GM12878 (cell line): ENCODE data around the gene GSTM2. TPM values are rescaled to one million over a fixed set of nuclear protein-coding genes. Genes with fewer than 3 reads are reported as not detected.

Experiments used
- BACH1 ChIP-seq: fragments of 450-650 bp; IDR thresholded peaks from 2 replicates; pipeline ENCODE4 v1.6.1; 2017; ENCODE audit warnings: mild to moderate bottlenecking, borderline replicate concordance
- BCL3 ChIP-seq: IDR thresholded peaks from 2 replicates; pipeline ENCODE4 v1.6.1; 2011; ENCODE audit warnings: borderline replicate concordance, low read depth, mild to moderate bottlenecking, moderate library complexity, low read length; ENCODE audit not compliant: insufficient read depth, poor library complexity, severe bottlenecking
- BHLHE40 ChIP-seq, 2 experiments: fragments of 450-650 bp in 1 of 2; IDR thresholded peaks; 2 replicates each; pipeline ENCODE4 v1.6.1; 2011 to 2017; ENCODE audit warnings: low read depth in 2 of 2, borderline replicate concordance in 1 of 2, improper control_type of control experiment in 1 of 2, low read length in 1 of 2, mild to moderate bottlenecking in 1 of 2
- DPF2 ChIP-seq: fragments of 450-650 bp; IDR thresholded peaks from 2 replicates; pipeline ENCODE4 v1.6.1; 2017; ENCODE audit warnings: mild to moderate bottlenecking
- ESRRA ChIP-seq: IDR thresholded peaks from 2 replicates; pipeline ENCODE4 v1.6.1; 2012; ENCODE audit warnings: mild to moderate bottlenecking, low read length, improper control_type of control experiment
- GABPA ChIP-seq: IDR thresholded peaks from 2 replicates; pipeline ENCODE4 v1.6.1; 2014; ENCODE audit warnings: antibody characterized with exemption, low read depth, mild to moderate bottlenecking, inconsistent platforms
- GATAD2B ChIP-seq: fragments of 450-650 bp; conservative IDR thresholded peaks from 2 replicates; pipeline ENCODE4 v1.6.1; 2017; ENCODE audit warnings: low read depth, mild to moderate bottlenecking, moderate library complexity
- HDGF ChIP-seq: fragments of 450-650 bp; IDR thresholded peaks from 2 replicates; pipeline ENCODE4 v1.6.1; 2016; ENCODE audit warnings: antibody characterized with exemption
- MXI1 ChIP-seq: fragments of 150-350 bp; IDR thresholded peaks from 2 replicates; pipeline ENCODE4 v1.6.1; 2011; ENCODE audit warnings: low read depth, mild to moderate bottlenecking, inconsistent platforms, low read length, improper control_type of control experiment
- MYC ChIP-seq: IDR thresholded peaks from 2 replicates; pipeline ENCODE4 v1.6.1; 2011; ENCODE audit warnings: mild to moderate bottlenecking, low read length, moderate library complexity, inconsistent platforms; ENCODE audit not compliant: insufficient read depth, insufficient replicate concordance, insufficient read length, severe bottlenecking
- NKRF ChIP-seq: fragments of 450-650 bp; conservative IDR thresholded peaks from 2 replicates; pipeline ENCODE4 v1.6.1; 2017; ENCODE audit warnings: mild to moderate bottlenecking, moderate library complexity
- PAX5 ChIP-seq: IDR thresholded peaks from 2 replicates; pipeline ENCODE4 v1.6.1; 2011; ENCODE audit warnings: low read depth, low read length, borderline replicate concordance
- PBX3 ChIP-seq: IDR thresholded peaks from 2 replicates; pipeline ENCODE4 v1.6.1; 2011; ENCODE audit warnings: mild to moderate bottlenecking, low read depth, low read length, moderate library complexity; ENCODE audit not compliant: insufficient replicate concordance
- POLR2A ChIP-seq: IDR thresholded peaks from 2 replicates; pipeline ENCODE4 v1.6.1; 2011; ENCODE audit warnings: low read depth, mild to moderate bottlenecking, low read length
- POU2F2 ChIP-seq: IDR thresholded peaks from 3 replicates; pipeline ENCODE4 v1.6.1; 2011; ENCODE audit warnings: low read depth, mild to moderate bottlenecking, low read length, borderline replicate concordance
- RB1 ChIP-seq: fragments of 450-650 bp; formaldehyde crosslinking; IDR thresholded peaks from 2 replicates; pipeline ENCODE4 v1.6.1; 2017; ENCODE audit warnings: mild to moderate bottlenecking, borderline replicate concordance
- RUNX3 ChIP-seq: IDR thresholded peaks from 2 replicates; pipeline ENCODE4 v1.6.1; 2012; ENCODE audit warnings: low read length, inconsistent platforms
- SIN3A ChIP-seq: IDR thresholded peaks from 2 replicates; pipeline ENCODE4 v1.6.1; 2012; ENCODE audit warnings: low read depth, low read length, improper control_type of control experiment
- SMC3 ChIP-seq: IDR thresholded peaks from 2 replicates; pipeline ENCODE4 v1.6.1; 2011; ENCODE audit warnings: low read length, improper control_type of control experiment, borderline replicate concordance
- SP1 ChIP-seq: IDR thresholded peaks from one replicate; pipeline ENCODE4 v1.6.1; 2011; ENCODE audit warnings: low read depth, low read length
- WRNIP1 ChIP-seq: IDR thresholded peaks from 2 replicates; pipeline ENCODE4 v1.6.1; 2011; ENCODE audit warnings: low read depth, low read length, improper control_type of control experiment, borderline replicate concordance
- polyA plus RNA-seq, 11 experiments: library from polyadenylated mRNA; depleted of rRNA in 4 of 11; unstranded in 6 of 11; stranded (reverse) in 5 of 11; fragments of >200 nt; fragmentation: Nextera tagmentation in 4 of 11; fragmentation: Illumina TruSeq in 1 of 11; extraction: Ambion mirVana in 4 of 11; extraction: Trizol in 1 of 11; gene quantifications; 1 replicate in 1 of 11; 2 replicates in 10 of 11; pipeline versions ENCODE4 v1.2.1 to v1.2.3, GENCODE V29; 2011 to 2016; ENCODE audit warnings: inconsistent platforms in 2 of 11, missing spikeins in 2 of 11, low read depth in 1 of 11
- total RNA-seq, 4 experiments: library from RNA; depleted of rRNA in 3 of 4; stranded (reverse); fragments of >200 nt in 3 of 4; fragmentation: Illumina TruSeq in 1 of 4; extraction: Trizol in 1 of 4; gene quantifications; 2 replicates each; pipeline versions ENCODE4 v1.2.1 to v1.2.3, GENCODE V29; 2013 to 2021
- TF ChIP-seq, protein P1 (sequence below): IDR thresholded peaks from 2 replicates; pipeline ENCODE4 v1.6.1; 2012; ENCODE audit warnings: low read depth, low read length, improper control_type of control experiment
- TF ChIP-seq, protein P2 (sequence below): fragments of 450-650 bp; IDR thresholded peaks from 2 replicates; pipeline ENCODE4 v1.6.1; 2016; ENCODE audit warnings: mild to moderate bottlenecking

The GSTM2 gene
- total and polyA plus RNA-seq, 10 of the 15 experiments (the other 5 are each of a cell fraction or from before 2014, with no cell fraction given) = 8.3 to 32.3 (median 20.2) TPM

DNA sequence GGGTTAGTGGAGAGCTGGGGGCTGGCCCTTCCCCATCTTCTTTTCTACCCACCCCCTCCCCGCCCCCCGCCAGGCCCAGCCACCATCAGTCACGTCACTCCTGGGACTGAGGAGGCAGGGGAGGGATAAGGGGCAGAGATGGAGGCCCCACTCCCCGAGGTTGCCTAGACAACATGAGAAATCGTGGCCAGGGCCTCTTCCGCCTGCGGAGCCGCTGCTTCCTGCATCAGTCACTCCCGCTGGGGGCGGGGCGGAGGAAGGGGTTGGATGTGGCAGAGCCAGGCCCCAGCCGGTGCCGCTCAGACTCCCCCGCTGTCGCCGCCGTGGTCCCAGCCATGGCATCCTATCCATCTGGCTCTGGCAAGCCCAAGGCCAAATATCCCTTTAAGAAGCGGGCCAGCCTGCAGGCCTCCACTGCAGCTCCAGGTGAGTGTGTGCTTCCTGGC lies 47.0 kb upstream of the GSTM2 start (continued):
- TF ChIP-seq, protein P1, sequence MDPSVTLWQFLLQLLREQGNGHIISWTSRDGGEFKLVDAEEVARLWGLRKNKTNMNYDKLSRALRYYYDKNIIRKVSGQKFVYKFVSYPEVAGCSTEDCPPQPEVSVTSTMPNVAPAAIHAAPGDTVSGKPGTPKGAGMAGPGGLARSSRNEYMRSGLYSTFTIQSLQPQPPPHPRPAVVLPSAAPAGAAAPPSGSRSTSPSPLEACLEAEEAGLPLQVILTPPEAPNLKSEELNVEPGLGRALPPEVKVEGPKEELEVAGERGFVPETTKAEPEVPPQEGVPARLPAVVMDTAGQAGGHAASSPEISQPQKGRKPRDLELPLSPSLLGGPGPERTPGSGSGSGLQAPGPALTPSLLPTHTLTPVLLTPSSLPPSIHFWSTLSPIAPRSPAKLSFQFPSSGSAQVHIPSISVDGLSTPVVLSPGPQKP = peak; percentile 55; the same call in 1 of the 2 replicates
- TF ChIP-seq HDGF (no peak), ESRRA (no peak), MYC (no peak), MXI1 (peak; percentile 89), RB1 (no peak), PAX5 (no peak), SIN3A (peak; percentile 78; the same call in 1 of the 2 replicates), POU2F2 (peak; percentile 15; the same call in 1 of the 3 replicates), NKRF (0 out of 2 replicates have a peak, but pooled peaks have one; percentile 39), BCL3 (no peak), DPF2 (no peak), GATAD2B (peak; percentile 41), GABPA (peak; percentile 54; the same call in 1 of the 2 replicates), PBX3 (peak; percentile 31), RUNX3 (0 out of 2 replicates have a peak, but pooled peaks have one; percentile 4), BACH1 (0 out of 2 replicates have a peak, but pooled peaks have one; percentile 34), BHLHE40 (IDR thresholded peaks at IDR 0.05; ENCODE audit: borderline replicate concordance in 1 of 2, low read depth in 2 of 2, low read length in 1 of 2) (peak; percentile 29 to 42; a peak in 1 of 4 replicates), POLR2A (peak; percentile 52; the same call in 1 of the 2 replicates), WRNIP1 (no peak), SP1 (peak; percentile 72), SMC3 (no peak)
- TF ChIP-seq, protein P2, sequence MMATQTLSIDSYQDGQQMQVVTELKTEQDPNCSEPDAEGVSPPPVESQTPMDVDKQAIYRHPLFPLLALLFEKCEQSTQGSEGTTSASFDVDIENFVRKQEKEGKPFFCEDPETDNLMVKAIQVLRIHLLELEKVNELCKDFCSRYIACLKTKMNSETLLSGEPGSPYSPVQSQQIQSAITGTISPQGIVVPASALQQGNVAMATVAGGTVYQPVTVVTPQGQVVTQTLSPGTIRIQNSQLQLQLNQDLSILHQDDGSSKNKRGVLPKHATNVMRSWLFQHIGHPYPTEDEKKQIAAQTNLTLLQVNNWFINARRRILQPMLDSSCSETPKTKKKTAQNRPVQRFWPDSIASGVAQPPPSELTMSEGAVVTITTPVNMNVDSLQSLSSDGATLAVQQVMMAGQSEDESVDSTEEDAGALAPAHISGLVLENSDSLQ = peak; percentile 84
